ENCODE results near the gene PARVG.
A peak's percentile ranks its signal among the peaks of the same experiment; 100 is the strongest.

PARVG gene, protein sequence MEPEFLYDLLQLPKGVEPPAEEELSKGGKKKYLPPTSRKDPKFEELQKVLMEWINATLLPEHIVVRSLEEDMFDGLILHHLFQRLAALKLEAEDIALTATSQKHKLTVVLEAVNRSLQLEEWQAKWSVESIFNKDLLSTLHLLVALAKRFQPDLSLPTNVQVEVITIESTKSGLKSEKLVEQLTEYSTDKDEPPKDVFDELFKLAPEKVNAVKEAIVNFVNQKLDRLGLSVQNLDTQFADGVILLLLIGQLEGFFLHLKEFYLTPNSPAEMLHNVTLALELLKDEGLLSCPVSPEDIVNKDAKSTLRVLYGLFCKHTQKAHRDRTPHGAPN

DNA sequence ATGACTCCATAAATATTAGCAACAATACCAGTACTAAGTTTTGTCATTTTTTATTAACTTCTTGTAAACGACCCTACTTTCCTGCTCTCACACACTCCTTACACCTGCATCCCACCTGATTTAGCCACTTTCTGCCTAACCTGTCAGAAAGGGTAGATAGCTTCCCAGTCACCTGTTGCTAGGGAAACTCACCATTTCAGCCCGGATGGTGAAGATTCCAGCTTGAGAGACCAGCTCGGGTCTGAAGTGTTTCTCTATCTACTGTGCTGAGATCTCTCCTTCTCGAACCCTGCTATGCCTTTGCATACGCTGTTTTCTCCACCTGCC is at the start of gene PARVG:
Gene PARVG (plus strand): TSS at position 220 of the 327 bp plus-strand sequence. CDS start 2,405 bp downstream, outside the sequence.
- no peak for DNase-seq

- DNase-seq: no peak
Measured at GRCh38 chr22:44131412-44131811, 49.3 kb upstream of the PARVG start.

GRCh38 chr22:44131989-44132685 is 48.6 kb upstream of the PARVG start:
- no peak for DNase-seq

DNA sequence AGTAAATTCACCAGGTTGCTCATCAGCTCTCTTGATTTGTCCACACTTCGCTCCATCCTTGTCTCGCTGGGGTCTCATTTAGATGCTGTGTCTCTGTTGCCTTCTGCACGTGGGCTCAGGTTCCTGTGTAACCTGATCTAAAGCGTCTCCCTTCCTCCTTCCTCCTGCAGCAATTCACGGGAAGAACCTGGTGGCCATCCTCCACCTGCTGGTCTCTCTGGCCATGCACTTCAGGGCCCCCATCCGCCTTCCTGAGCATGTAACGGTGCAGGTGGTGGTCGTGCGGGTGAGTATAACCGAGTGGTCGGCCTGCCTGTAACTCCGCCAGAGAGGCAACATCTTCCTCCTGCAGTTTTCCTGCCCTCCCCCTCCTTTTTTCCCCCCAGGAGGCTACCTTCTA is 48.0 kb upstream of the PARVG start:
- no peak for DNase-seq

- DNase-seq: no peak
Measured at GRCh38 chr22:44133161-44133560, 47.6 kb upstream of the PARVG start.

DNA sequence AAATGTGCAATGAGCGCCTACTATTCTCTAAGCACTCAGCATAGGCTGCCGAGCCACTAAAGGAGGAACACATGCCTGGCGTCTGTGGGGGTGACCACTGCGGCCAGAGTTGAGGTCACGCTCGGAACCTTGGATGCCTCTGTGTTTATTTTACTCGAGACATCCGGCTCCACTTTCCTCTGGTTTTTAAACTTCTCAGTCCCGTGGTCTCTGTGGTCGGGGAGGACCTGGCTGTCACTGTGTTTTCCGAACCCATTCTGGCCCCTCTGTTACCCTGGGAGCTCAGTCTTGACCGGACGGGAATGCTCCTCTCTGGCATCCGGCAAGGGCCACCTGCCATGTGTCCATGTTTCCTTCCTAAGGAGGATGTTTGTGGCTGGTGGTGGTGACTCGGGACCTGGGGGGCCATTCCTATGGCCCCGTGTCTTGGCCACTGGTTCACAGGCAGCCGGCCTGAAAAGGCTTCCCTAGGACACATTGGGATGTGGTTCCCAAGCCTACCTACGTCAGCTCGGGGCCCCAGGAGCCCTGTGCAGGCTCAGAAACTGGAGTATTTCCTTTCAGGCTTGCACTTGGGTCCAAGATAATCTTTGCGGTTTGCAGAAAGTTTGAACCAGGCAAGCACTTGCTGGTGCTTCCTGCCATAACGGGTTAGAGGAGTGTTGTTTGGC is 46.7 kb upstream of the PARVG start:
- DNase-seq: peak; percentile 70

GRCh38 chr22:44136112-44136511 is 44.6 kb upstream of the PARVG start:
- no peak for DNase-seq

DNA sequence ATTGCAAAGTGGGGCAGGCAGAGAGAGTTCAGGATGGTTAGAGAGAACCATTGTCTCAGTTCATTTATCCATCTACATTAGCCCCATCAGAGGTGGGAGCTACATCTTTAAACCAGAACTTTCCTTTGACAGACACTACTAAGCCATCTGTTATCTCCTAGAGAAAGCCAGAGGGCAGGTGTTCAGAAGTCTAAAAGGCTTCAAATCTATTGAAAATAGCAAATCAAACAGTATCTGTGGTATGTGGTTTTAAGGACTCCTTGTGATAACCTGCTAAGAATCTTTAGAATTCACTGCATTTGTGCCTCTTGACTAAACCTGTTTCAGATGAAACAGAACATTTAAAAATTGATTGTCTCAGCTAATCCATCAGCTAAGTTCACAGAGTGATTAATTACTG is 43.9 kb upstream of the PARVG start:
- DNase-seq: no peak

GRCh38 chr22:44137415-44137814 is 43.3 kb upstream of the PARVG start:
- no peak for DNase-seq

GRCh38 chr22:44139773-44140172 is 41.0 kb upstream of the PARVG start:
- DNase-seq: no peak

DNA sequence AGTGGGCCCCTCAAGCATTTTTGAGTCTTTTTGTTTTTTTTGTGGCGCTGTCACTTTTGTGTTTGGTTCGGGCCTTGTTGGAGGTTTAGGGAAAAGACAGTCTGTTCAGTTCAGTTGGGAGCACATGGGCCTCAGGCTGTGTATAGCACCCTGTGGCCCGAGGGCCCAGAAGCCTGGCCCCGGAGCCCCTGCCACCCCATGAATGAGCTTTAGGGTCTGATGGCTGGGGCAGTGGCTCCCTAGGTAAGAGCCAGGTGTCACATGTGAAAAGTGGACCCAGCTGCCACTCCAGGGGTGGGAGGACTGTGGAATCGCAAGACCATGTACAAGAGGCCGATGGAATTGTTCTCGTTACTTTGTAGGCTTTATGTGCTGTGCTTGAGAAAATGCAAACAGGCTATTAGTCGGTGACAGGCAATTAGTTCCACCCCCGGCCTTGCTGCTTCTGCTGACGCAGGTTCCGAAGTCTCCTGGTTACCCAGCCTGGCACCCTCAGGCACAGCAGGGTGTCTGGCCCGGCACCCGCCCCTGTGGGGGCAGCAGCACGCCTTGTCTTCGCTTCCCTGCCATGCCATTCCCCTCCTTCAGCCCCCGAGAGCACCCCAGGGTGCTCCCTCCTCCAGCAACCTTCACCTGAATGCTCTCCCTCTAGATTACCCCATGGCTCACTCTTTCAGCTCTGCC is 38.2 kb upstream of the PARVG start:
- DNase-seq: no peak

- no peak for DNase-seq
Measured at GRCh38 chr22:44143105-44143474, 37.6 kb upstream of the PARVG start.

- DNase-seq: no peak
Measured at GRCh38 chr22:44143579-44143978, 37.1 kb upstream of the PARVG start.

DNA sequence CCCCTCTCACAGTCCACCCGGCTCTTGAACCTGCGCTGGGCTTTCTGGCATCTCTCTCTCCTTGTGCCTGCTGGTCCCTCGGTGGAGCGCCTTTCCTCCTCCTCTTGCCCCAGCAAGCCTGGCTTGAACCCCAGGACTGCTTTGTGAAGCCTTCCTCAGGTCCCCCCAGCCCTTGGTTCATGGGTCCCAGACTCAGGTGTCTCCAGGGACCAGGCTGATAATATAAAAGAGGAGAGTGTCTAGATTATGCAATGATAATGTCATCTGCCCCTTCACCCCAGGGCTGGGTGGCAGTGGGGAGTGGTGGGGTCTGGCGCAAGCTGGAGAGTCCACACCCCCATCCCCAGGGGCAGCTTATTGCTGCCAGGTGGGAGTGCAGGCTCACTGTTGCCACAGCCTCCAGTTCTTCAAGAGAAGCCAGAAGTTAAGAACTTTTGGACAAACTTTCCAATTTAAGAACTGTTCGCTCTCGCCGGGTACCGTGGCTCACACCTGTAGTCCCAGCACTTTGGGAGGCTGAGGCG is 36.6 kb upstream of the PARVG start:
- no peak for DNase-seq

- no peak for DNase-seq
Measured at GRCh38 chr22:44145544-44145943, 35.2 kb upstream of the PARVG start.

GRCh38 chr22:44146088-44146861 is 34.5 kb upstream of the PARVG start:
- no peak for DNase-seq

- no peak for DNase-seq
Measured at GRCh38 chr22:44147008-44147645, 33.6 kb upstream of the PARVG start.

- peak; percentile 76 for DNase-seq
Measured at GRCh38 chr22:44147821-44148574, 32.7 kb upstream of the PARVG start.

DNA sequence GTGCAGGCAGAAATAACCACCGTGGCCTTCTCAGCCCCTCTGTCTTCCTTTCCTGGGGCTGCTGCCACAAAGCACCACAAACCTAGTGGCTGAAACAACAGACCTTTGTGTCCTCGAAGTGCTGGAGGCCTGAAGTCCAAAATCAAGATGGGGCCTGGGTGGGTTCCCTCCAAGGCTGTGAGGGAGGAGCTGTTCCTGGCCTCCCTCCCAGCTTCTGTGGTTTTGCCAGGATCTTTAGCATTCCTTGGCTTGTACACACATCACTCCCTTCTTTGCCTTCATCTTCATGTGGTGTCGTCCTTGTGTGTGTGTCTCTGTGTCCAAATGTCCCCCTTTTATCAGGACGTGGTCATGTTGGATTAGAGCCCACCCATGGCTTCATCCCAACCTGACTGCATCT is 29.0 kb upstream of the PARVG start:
- peak; percentile 69 for DNase-seq

- no peak for DNase-seq
Measured at GRCh38 chr22:44153710-44154109, 27.0 kb upstream of the PARVG start.

GRCh38 chr22:44154436-44154942 is 26.2 kb upstream of the PARVG start:
- DNase-seq: no peak
